Cerebellar cortex (tissue), 1 donor: Measurements from ENCODE around the gene GRK5.
A peak's percentile ranks its signal among the peaks of the same experiment; 100 is the strongest.
"Not testable (repeated sequence)": the region's sequence is repeated elsewhere in the genome, so short reads cannot be mapped to it uniquely, and the experiment has no call there.

Experiments
- DNase-seq: peaks from one replicate; pipeline ENCODE4 v3.0.0-alpha.2; 2015; ENCODE audit warnings: low spot score

Gene GRK5

DNA sequence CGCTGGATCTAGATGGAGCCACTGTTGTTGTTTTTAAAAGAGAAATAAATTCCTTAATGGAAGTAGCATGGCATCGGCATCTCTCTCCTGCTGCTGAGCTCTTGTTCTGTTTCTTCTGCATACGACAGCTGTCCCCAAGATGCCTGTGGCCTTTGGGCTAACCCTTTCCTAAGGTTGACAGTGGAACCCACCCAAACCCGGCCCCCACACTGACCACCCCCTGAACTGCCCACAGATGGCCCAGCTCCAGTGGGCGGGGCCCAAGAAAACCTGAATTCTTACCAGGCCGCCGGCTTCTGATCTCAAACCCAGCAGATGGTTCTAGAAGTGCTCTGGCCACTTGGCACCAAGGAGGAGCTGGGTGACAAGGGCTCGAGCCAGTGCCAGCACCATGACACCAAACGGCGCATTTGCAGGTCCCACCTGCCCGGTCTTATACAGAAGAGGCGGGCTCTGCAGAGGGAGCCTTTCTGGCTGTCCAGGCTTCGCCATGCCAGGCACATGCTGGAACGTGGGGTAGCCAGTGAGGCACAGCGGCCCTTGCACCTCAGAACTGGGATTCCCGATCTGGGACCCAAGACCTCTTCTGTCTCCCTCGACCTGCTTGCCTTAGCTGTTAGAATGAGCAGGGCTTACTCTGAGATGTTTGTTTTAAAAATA lies 252.4 kb downstream of the GRK5 start:
- DNase-seq, result peak; percentile 5

DNA sequence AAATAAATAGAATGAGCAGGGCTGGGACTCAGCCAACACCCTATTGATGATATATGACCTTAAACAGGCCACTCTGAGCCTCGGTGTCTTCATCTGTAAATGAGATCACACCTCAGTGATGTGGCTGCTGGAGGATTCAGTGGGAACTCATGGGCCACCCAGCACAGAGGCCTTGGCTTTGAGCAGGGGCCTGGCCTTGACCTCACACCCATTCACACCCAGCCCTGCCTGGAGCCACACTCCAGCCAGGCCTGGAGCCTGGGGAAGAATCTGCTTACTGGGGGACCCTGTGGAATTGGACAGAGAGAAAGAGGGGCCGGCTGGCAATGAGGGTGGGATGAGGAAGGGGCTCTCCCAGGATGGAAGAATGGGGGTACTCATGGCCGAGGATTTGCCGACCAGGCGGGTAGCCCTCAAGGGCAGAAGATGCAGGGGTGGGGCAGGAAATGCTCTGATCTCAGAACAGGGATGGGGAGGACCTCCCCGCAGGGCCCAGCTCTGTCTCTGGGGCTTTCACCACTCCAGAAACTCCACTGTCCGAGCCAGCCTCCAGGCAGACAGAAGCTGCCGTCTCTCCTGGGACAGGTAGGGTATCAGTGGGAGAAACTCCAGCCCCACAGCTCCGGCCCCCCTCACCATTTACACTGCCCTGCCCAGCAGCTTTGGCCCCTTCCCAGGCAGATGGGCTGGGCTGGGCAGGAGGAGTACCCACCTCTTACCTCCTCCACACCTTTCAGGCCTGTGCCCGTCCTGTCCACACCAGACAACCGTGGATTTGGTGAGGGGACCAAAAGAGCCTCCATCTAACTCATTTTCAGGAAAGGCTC lies 253.2 kb downstream of the GRK5 start:
- DNase-seq, result no peak

GRCh38 chr10:119461380-119461779 lies 254.0 kb downstream of the GRK5 start:
- DNase-seq, result no peak

- no peak for DNase-seq
Observed at GRCh38 chr10:119461923-119462322, 254.6 kb downstream of the GRK5 start.

- no peak for DNase-seq
Observed at GRCh38 chr10:119462773-119463172, 255.4 kb downstream of the GRK5 start.

GRCh38 chr10:119463195-119463594 lies 255.8 kb downstream of the GRK5 start:
- DNase-seq, result not testable (repeated sequence)

- no peak for DNase-seq
Observed at GRCh38 chr10:119465085-119465484, 257.7 kb downstream of the GRK5 start.

DNA sequence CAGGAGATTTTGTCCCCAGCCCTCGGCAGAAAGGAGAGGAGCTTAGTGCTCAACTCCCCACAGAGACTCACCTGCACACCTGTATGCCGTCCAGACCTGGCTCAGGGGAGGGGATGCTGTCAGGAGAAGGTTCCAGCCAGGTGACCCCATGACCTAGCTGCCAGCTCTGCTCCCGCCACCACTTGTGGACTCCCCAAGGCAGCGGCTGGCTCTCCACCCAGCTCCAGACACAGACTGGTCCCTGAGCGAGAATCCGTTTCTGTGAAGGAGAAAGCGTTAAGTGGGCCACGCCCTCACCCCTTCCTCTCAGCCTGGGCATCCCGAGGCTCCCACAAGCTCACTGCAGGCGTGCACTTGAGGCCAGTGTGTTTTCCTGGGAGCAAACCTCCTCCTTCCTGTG lies 258.7 kb downstream of the GRK5 start:
- DNase-seq, result no peak

DNA sequence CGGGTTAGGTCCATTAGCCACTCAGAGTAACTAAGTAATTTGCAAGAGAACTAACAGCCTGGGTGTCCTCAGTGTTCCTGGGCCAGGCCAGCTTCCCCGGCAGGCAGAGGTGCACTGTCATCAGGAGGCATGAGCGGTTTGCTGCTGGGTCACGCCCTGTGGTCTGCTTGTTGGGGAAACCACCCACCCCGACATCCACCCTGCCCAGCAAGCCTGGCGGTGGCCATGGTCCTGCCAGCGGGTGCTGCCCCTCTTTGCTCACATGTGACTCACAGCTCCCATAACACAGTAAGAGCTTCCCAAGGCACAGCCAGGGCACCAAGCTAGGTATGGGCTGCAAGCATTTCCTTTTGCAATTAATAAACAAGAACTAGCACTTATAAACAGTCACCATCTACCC lies 259.3 kb downstream of the GRK5 start:
- DNase-seq, result no peak

- no peak for DNase-seq
Observed at GRCh38 chr10:119468542-119469324, 261.4 kb downstream of the GRK5 start.

- DNase-seq, result no peak
Observed at GRCh38 chr10:119469325-119469707, 261.9 kb downstream of the GRK5 start.

GRCh38 chr10:119469846-119470245 lies 262.5 kb downstream of the GRK5 start:
- no peak for DNase-seq

GRCh38 chr10:119470920-119471702 lies 263.7 kb downstream of the GRK5 start:
- DNase-seq, result no peak

- no peak for DNase-seq
Observed at GRCh38 chr10:119473771-119474170, 266.4 kb downstream of the GRK5 start.

GRCh38 chr10:119474606-119475005 lies 267.2 kb downstream of the GRK5 start:
- no peak for DNase-seq

GRCh38 chr10:119477444-119477843 lies 270.1 kb downstream of the GRK5 start:
- no peak for DNase-seq

GRCh38 chr10:119478111-119478802 lies 270.9 kb downstream of the GRK5 start:
- no peak for DNase-seq

GRCh38 chr10:119478811-119479341 lies 271.5 kb downstream of the GRK5 start:
- DNase-seq, result no peak

DNA sequence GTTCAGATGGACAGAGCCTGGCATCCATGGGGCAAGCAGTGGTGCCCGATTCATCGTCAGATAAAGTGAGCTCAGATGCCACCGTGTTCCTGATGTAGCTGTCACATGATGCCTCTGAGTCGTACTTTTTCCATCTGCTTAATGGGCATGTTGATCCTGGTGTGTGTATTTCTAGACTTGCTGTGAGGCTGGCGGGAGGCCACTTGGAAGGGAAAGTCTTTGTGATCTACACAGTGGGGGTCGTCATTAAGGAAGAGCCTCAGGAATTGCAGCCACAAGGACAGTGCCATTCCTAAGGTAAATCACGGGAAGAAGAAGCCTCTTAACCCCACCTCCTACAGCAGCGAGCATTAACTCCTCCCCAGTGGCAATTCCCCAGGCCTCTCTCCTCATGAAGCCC lies 272.2 kb downstream of the GRK5 start:
- DNase-seq, result no peak

GRCh38 chr10:119480667-119481066 lies 273.3 kb downstream of the GRK5 start:
- DNase-seq, result no peak

GRCh38 chr10:119481781-119482426 lies 274.5 kb downstream of the GRK5 start:
- DNase-seq, result no peak
